GM23248 (cell line): ENCODE results near the gene PKNOX2.

ENCODE experiments used
- EZH2 ChIP-seq: fragments of 200-600 bp; sonication (generic); IDR thresholded peaks from 2 replicates; pipeline ENCODE4 v1.6.1; 2018; ENCODE audit warnings: antibody characterized with exemption, mild to moderate bottlenecking; ENCODE audit not compliant: insufficient read depth, poor library complexity, severe bottlenecking
- EZH2phosphoT487 ChIP-seq: fragments of 200-600 bp; sonication (generic); IDR thresholded peaks from 2 replicates; pipeline ENCODE4 v1.6.1; 2018; ENCODE audit warnings: antibody characterized with exemption, moderate library complexity, mild to moderate bottlenecking, low read depth; ENCODE audit not compliant: insufficient read depth

GRCh38 chr11:125274309-125274708 is 109.8 kb downstream of the PKNOX2 start:
- TF ChIP-seq EZH2, result no peak
- no peak for TF ChIP-seq EZH2phosphoT487
